ENCODE data around the gene HOXA11.

The HOXA11 gene

DNA sequence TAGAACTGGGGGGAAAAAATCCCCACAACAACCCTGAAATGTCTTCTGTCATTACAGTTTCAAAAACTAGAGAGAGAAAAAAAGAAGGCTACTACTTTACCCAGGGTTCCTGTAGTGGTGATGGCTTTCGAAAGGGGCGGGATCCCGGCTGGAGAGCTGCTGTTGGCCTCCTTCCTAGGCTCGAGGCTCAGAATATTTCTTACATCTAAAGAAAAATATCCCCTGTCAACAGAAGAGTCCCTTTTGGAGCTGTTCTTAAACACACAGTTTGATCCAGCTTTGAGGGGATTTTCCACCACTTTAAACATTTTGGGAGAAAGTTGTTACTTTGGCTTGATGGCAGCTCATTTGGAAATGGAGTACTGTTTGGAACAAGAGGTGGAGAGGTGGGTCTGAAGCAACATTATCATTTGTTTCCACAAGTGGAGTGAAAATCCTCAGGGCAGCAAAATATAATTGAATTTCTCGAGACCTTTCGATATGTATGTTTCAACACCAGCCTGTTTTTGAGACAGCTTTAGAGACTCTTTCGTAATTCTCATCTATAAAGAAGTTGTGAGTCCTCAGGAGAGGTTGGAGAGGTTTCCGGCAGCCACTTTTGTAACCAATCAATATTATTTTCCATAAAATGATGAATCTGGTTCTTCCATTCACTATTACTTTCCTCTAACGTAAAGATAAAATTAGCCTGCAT is 9.8 kb upstream of the HOXA11 start:
- WGBS (ENCODE audit: extremely low coverage, insufficient coverage, insufficient read length), result no CpG with 5 or more reads among the region's 9 CpGs

GRCh38 chr7:27194002-27194352 is 8.9 kb upstream of the HOXA11 start:
- Histone ChIP-seq H2BK5ac (ENCODE audit: low read depth, low read length, poor library complexity) (no peak overlapping the region), H2AFZ (ENCODE audit: insufficient read depth, low read length, poor library complexity) (no peak overlapping the region), H2BK12ac (ENCODE audit: low read length) (no peak overlapping the region), H3K9me3 (ENCODE audit: insufficient read depth, low read depth, low read length) (peaks cover 7% of the 10 kb centered on the region), H3K23ac (ENCODE audit: low read length) (no peak overlapping the region), H2BK120ac (ENCODE audit: insufficient read depth, low read length, poor library complexity) (no peak overlapping the region), H3K4me1 (ENCODE audit: control insufficient read depth in 1 of 2, insufficient read depth in 2 of 2, low read length in 2 of 2) (peaks cover 3 to 8% of the 10 kb centered on the region in 2 experiments), H3K36me3 (ENCODE audit: control insufficient read depth in 1 of 2, insufficient read depth in 2 of 2, low read length in 2 of 2) (no peaks in the 10 kb centered on the region), H3K79me1 (ENCODE audit: low read length) (no peaks in the 10 kb centered on the region), H3K79me2 (ENCODE audit: control insufficient read depth, insufficient read depth, low read length, poor library complexity) (no peaks in the 10 kb centered on the region), H4K91ac (ENCODE audit: low read depth, low read length) (no peak overlapping the region), H3K4me3 (ENCODE audit: low read depth, low read length) (no peak overlapping the region), H3K4ac (ENCODE audit: low read depth, low read length) (no peak overlapping the region), H3K4me2 (ENCODE audit: low read length) (no peak overlapping the region), H3K18ac (ENCODE audit: low read length) (no peak overlapping the region), H4K12ac (ENCODE audit: low read depth, low read length) (no peak overlapping the region), H3K27ac (ENCODE audit: low read depth, low read length) (no peak overlapping the region), H3K14ac (ENCODE audit: low read length) (no peak overlapping the region), H3K9ac (ENCODE audit: low read length) (no peak overlapping the region), H3K27me3 (ENCODE audit: insufficient read depth, low read length) (peaks cover 70% of the 10 kb centered on the region), H2AK5ac (ENCODE audit: low read length) (no peak overlapping the region), H4K8ac (ENCODE audit: low read depth, low read length) (no peak overlapping the region)
- WGBS (ENCODE audit: extremely low coverage, insufficient coverage, insufficient read length), result no CpG with 5 or more reads among the region's 2 CpGs
- DNase-seq, result no peak

More for the DNA sequence above, 9.8 kb upstream of the HOXA11 start:
- no peak for DNase-seq
- Histone ChIP-seq H3K27ac (ENCODE audit: low read depth, low read length) (no peak overlapping the region), H2BK12ac (ENCODE audit: low read length) (no peak overlapping the region), H2AFZ (ENCODE audit: insufficient read depth, low read length, poor library complexity) (no peak overlapping the region), H3K4me2 (ENCODE audit: low read length) (no peak overlapping the region), H3K4ac (ENCODE audit: low read depth, low read length) (no peak overlapping the region), H2AK5ac (ENCODE audit: low read length) (no peak overlapping the region), H3K36me3 (ENCODE audit: control insufficient read depth in 1 of 2, insufficient read depth in 2 of 2, low read length in 2 of 2) (no peaks in the 10 kb centered on the region), H3K79me2 (ENCODE audit: control insufficient read depth, insufficient read depth, low read length, poor library complexity) (no peaks in the 10 kb centered on the region), H3K79me1 (ENCODE audit: low read length) (no peaks in the 10 kb centered on the region), H3K23ac (ENCODE audit: low read length) (no peak overlapping the region), H4K91ac (ENCODE audit: low read depth, low read length) (no peak overlapping the region), H4K12ac (ENCODE audit: low read depth, low read length) (no peak overlapping the region), H3K27me3 (ENCODE audit: insufficient read depth, low read length) (peaks cover 69% of the 10 kb centered on the region), H2BK120ac (ENCODE audit: insufficient read depth, low read length, poor library complexity) (no peak overlapping the region), H3K9me3 (ENCODE audit: insufficient read depth, low read depth, low read length) (peaks cover 2% of the 10 kb centered on the region), H2BK5ac (ENCODE audit: low read depth, low read length, poor library complexity) (no peak overlapping the region), H3K18ac (ENCODE audit: low read length) (no peak overlapping the region), H3K9ac (ENCODE audit: low read length) (no peak overlapping the region), H3K4me3 (ENCODE audit: low read depth, low read length) (no peak overlapping the region), H4K8ac (ENCODE audit: low read depth, low read length) (no peak overlapping the region), H3K4me1 (ENCODE audit: control insufficient read depth in 1 of 2, insufficient read depth in 2 of 2, low read length in 2 of 2) (peaks cover 5 to 6% of the 10 kb centered on the region in 2 experiments), H3K14ac (ENCODE audit: low read length) (no peak overlapping the region)

- Histone ChIP-seq H2AK5ac (ENCODE audit: low read length) (no peak overlapping the region), H2BK5ac (ENCODE audit: low read depth, low read length, poor library complexity) (no peak overlapping the region), H3K36me3 (ENCODE audit: control insufficient read depth in 1 of 2, insufficient read depth in 2 of 2, low read length in 2 of 2) (no peaks in the 10 kb centered on the region), H3K4me2 (ENCODE audit: low read length) (peak overlapping the region; percentile 29), H2BK120ac (ENCODE audit: insufficient read depth, low read length, poor library complexity) (no peak overlapping the region), H2BK12ac (ENCODE audit: low read length) (no peak overlapping the region), H3K27me3 (ENCODE audit: insufficient read depth, low read length) (peaks cover 70% of the 10 kb centered on the region), H4K8ac (ENCODE audit: low read depth, low read length) (no peak overlapping the region), H3K14ac (ENCODE audit: low read length) (no peak overlapping the region), H4K12ac (ENCODE audit: low read depth, low read length) (no peak overlapping the region), H3K18ac (ENCODE audit: low read length) (no peak overlapping the region), H3K79me2 (ENCODE audit: control insufficient read depth, insufficient read depth, low read length, poor library complexity) (no peaks in the 10 kb centered on the region), H3K9ac (ENCODE audit: low read length) (no peak overlapping the region), H3K4ac (ENCODE audit: low read depth, low read length) (no peak overlapping the region), H3K79me1 (ENCODE audit: low read length) (peaks cover under 1% of the 10 kb centered on the region), H3K4me1 (ENCODE audit: control insufficient read depth in 1 of 2, insufficient read depth in 2 of 2, low read length in 2 of 2) (peaks cover 7 to 11% of the 10 kb centered on the region in 2 experiments), H4K91ac (ENCODE audit: low read depth, low read length) (no peak overlapping the region), H3K4me3 (ENCODE audit: low read depth, low read length) (no peak overlapping the region), H2AFZ (ENCODE audit: insufficient read depth, low read length, poor library complexity) (no peak overlapping the region), H3K9me3 (ENCODE audit: insufficient read depth, low read depth, low read length) (peaks cover 5% of the 10 kb centered on the region), H3K23ac (ENCODE audit: low read length) (no peak overlapping the region), H3K27ac (ENCODE audit: low read depth, low read length) (no peak overlapping the region)
- no peak for DNase-seq
- no CpG with 5 or more reads among the region's 29 CpGs for WGBS (ENCODE audit: extremely low coverage, insufficient coverage, insufficient read length)
Observed at GRCh38 chr7:27193335-27194001, 8.4 kb upstream of the HOXA11 start.

DNA sequence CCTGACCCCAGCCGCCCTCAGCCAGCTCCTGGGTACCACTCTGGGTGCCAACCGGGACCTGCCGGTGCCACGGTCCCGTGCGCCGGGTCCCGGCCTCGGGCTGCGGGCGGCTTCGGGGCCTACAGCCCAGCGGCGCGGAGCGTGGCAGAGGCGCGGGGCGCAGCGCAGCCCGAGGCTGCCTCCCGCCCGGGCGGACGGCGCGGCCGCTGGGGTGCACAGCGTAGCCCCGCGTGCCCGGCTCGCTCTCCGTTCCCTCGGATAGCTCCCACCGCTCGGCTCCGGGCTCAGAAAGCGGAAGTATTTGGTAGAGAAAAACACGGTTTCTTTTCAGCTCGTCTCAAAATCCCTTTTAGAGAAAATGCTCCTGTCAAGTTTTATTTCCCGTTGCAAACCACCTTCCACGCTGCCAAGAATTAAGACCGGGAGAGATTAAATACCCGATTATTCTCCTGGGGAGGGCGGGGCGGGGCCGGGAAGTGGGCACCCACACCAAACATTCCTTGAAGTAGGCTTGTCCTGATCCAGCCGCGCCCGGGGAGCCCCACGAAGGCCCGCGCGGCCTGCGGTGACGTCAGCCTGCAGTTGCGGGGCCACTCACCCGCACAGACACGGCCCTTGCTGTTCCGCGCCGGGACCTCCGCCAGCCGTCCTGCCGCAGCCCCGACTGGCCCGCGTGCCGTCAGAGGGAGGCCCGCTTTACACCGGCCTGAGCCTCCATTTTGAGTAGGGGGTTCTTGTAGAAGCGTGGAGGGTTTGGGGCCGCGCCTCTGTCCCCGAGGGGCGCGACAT is 7.7 kb upstream of the HOXA11 start:
- H2BK5ac ChIP-seq (ENCODE audit: low read depth, low read length, poor library complexity), result no peak overlapping the region

More for the DNA sequence above, 7.7 kb upstream of the HOXA11 start:
- Histone ChIP-seq H2BK12ac (ENCODE audit: low read length) (no peak overlapping the region), H3K9me3 (ENCODE audit: insufficient read depth, low read depth, low read length) (peaks cover 8% of the 10 kb centered on the region), H2AK5ac (ENCODE audit: low read length) (no peak overlapping the region), H4K8ac (ENCODE audit: low read depth, low read length) (no peak overlapping the region), H3K79me1 (ENCODE audit: low read length) (peaks cover 3% of the 10 kb centered on the region), H3K36me3 (ENCODE audit: control insufficient read depth in 1 of 2, insufficient read depth in 2 of 2, low read length in 2 of 2) (no peaks in the 10 kb centered on the region), H3K4me1 (ENCODE audit: control insufficient read depth in 1 of 2, insufficient read depth in 2 of 2, low read length in 2 of 2) (peaks cover 10 to 16% of the 10 kb centered on the region in 2 experiments), H3K18ac (ENCODE audit: low read length) (no peak overlapping the region), H3K27me3 (ENCODE audit: insufficient read depth, low read length) (peaks cover 70% of the 10 kb centered on the region), H3K79me2 (ENCODE audit: control insufficient read depth, insufficient read depth, low read length, poor library complexity) (no peaks in the 10 kb centered on the region), H3K9ac (ENCODE audit: low read length) (no peak overlapping the region), H3K14ac (ENCODE audit: low read length) (no peak overlapping the region), H4K91ac (ENCODE audit: low read depth, low read length) (no peak overlapping the region), H3K4me2 (ENCODE audit: low read length) (peak overlapping the region; percentile 32), H2AFZ (ENCODE audit: insufficient read depth, low read length, poor library complexity) (no peak overlapping the region), H3K27ac (ENCODE audit: low read depth, low read length) (no peak overlapping the region), H3K23ac (ENCODE audit: low read length) (no peak overlapping the region), H3K4ac (ENCODE audit: low read depth, low read length) (no peak overlapping the region), H2BK120ac (ENCODE audit: insufficient read depth, low read length, poor library complexity) (no peak overlapping the region), H4K12ac (ENCODE audit: low read depth, low read length) (no peak overlapping the region), H3K4me3 (ENCODE audit: low read depth, low read length) (no peak overlapping the region)
- no peak for DNase-seq
- WGBS (ENCODE audit: extremely low coverage, insufficient coverage, insufficient read length), result no CpG with 5 or more reads among the region's 78 CpGs

All from trophoblast cell (in vitro differentiated cells and primary cell).